HEK293T (cell line): Measurements from ENCODE around the gene TXK.

Source experiments
- ELF4 ChIP-seq: fragments of 450-650 bp; IDR thresholded peaks from 2 replicates; pipeline ENCODE4 v1.6.1; 2017; ENCODE audit warnings: antibody characterized with exemption
- FOXA1 ChIP-seq: fragments of 450-650 bp; IDR thresholded peaks from 2 replicates; pipeline ENCODE4 v1.6.1; 2016; ENCODE audit warnings: mild to moderate bottlenecking
- FOXK2 ChIP-seq: fragments of 450-650 bp; IDR thresholded peaks from 2 replicates; pipeline ENCODE4 v1.6.1; 2016; ENCODE audit warnings: mild to moderate bottlenecking
- FOXM1 ChIP-seq: fragments of 450-650 bp; IDR thresholded peaks from 2 replicates; pipeline ENCODE4 v1.6.1; 2017; ENCODE audit warnings: mild to moderate bottlenecking, borderline replicate concordance
- HDGF ChIP-seq: fragments of 450-650 bp; IDR thresholded peaks from 2 replicates; pipeline ENCODE4 v1.6.1; 2017; ENCODE audit warnings: antibody characterized with exemption, borderline replicate concordance
- LEF1 ChIP-seq: fragments of 450-650 bp; IDR thresholded peaks from 2 replicates; pipeline ENCODE4 v1.6.1; 2017; ENCODE audit warnings: mild to moderate bottlenecking, borderline replicate concordance
- PKNOX1 ChIP-seq: fragments of 450-650 bp; IDR thresholded peaks from 2 replicates; pipeline ENCODE4 v1.6.1; 2016
- SP1 ChIP-seq: fragments of 450-650 bp; IDR thresholded peaks from 2 replicates; pipeline ENCODE4 v1.6.1; 2017
- TARDBP ChIP-seq: fragments of 450-650 bp; IDR thresholded peaks from 2 replicates; pipeline ENCODE4 v1.6.1; 2016
- ZNF384 ChIP-seq: fragments of 450-650 bp; IDR thresholded peaks from 2 replicates; pipeline ENCODE4 v1.6.1; 2016

GRCh38 chr4:48043504-48043903 lies 90.5 kb downstream of the TXK start:
- TF ChIP-seq ZNF384: no peak
- TF ChIP-seq FOXM1: no peak
- no peak for TF ChIP-seq LEF1
- TF ChIP-seq ELF4: no peak
- TF ChIP-seq HDGF: no peak
- TF ChIP-seq SP1: no peak
- no peak for TF ChIP-seq TARDBP
- no peak for TF ChIP-seq FOXA1
- TF ChIP-seq FOXK2: no peak
- no peak for TF ChIP-seq PKNOX1
